Endodermal cell (in vitro differentiated cells): Measurements from ENCODE around the gene INSR. TPM values are rescaled to one million over a fixed set of nuclear protein-coding genes. Genes with fewer than 3 reads are reported as not detected.

Experiments
- DNase-seq: peaks from one replicate; pipeline ENCODE4 v3.0.0-alpha.2; 2017
- H3K27ac ChIP-seq: 2 replicates; pipeline ENCODE4 v1.5.1; 2013; ENCODE audit warnings: mild to moderate bottlenecking, low read depth, low read length, moderate library complexity
- H3K27me3 ChIP-seq: 2 replicates; pipeline ENCODE4 v1.6.1; 2013; ENCODE audit warnings: mild to moderate bottlenecking, low read length, moderate library complexity; ENCODE audit not compliant: insufficient read depth, control insufficient read depth, poor library complexity, severe bottlenecking
- H3K36me3 ChIP-seq: 2 replicates; pipeline ENCODE4 v1.7.0; 2013; ENCODE audit warnings: mild to moderate bottlenecking, low read length, moderate library complexity; ENCODE audit not compliant: control insufficient read depth, insufficient read depth
- H3K4me1 ChIP-seq: one replicate; pipeline ENCODE4 v1.7.0; 2013; ENCODE audit warnings: low read length; ENCODE audit not compliant: control insufficient read depth, insufficient read depth
- H3K4me3 ChIP-seq: 2 replicates; pipeline ENCODE4 v1.5.1; 2013; ENCODE audit warnings: mild to moderate bottlenecking, low read length, moderate library complexity
- H3K9ac ChIP-seq: 2 replicates; pipeline ENCODE4 v1.6.1; 2013; ENCODE audit warnings: mild to moderate bottlenecking, low read length, moderate library complexity; ENCODE audit not compliant: poor library complexity, severe bottlenecking; ENCODE audit errors: extremely low read depth
- H3K9me3 ChIP-seq: 2 replicates; pipeline ENCODE4 v1.6.1; 2013; ENCODE audit warnings: mild to moderate bottlenecking, low read length, moderate library complexity; ENCODE audit not compliant: control insufficient read depth
- H3K27ac Mint-ChIP-seq: 2 replicates; pipeline ENCODE4 v1.8.0; 2020; ENCODE audit warnings: mixed read lengths
- H3K27me3 Mint-ChIP-seq: 2 replicates; pipeline ENCODE4 v1.8.0; 2021; ENCODE audit warnings: mild to moderate bottlenecking, mixed read lengths; ENCODE audit not compliant: insufficient read depth
- H3K36me3 Mint-ChIP-seq: 2 replicates; pipeline ENCODE4 v1.8.0; 2020; ENCODE audit warnings: low read depth, mixed read lengths
- H3K4me1 Mint-ChIP-seq: 2 replicates; pipeline ENCODE4 v1.8.0; 2020; ENCODE audit warnings: mixed read lengths
- H3K4me3 Mint-ChIP-seq: 2 replicates; pipeline ENCODE4 v1.8.0; 2020; ENCODE audit warnings: mild to moderate bottlenecking, moderate library complexity, mixed read lengths
- H3K9me3 Mint-ChIP-seq: 2 replicates; pipeline ENCODE4 v1.8.0; 2020; ENCODE audit warnings: mild to moderate bottlenecking, mixed read lengths
- CTCF ChIP-seq: fragments of 200-600 bp; sonication (generic); conservative IDR thresholded peaks from 2 replicates; pipeline ENCODE4 v1.5.0; 2021; ENCODE audit warnings: antibody characterized with exemption, mild to moderate bottlenecking
- WGBS, 2 experiments: methylation state at CpG; one replicate each; pipeline versions ENCODE4 v1.1.5 to v1.1.7; 2013; ENCODE audit warnings: missing lambda C conversion rate in 2 of 2, mixed read lengths in 1 of 2; ENCODE audit not compliant: insufficient coverage in 1 of 2, insufficient read length in 1 of 2; 5-methylcytosine and 5-hydroxymethylcytosine counted together
- total RNA-seq, 2 donors: library from RNA; stranded (reverse); fragmentation: NEBNext Ultra II Directional in 1 of 2; extraction: Animal tissue kit (Norgen Biotek cat#: 25700) in 1 of 2; gene quantifications; 2 replicates in 1 of 2; 3 replicates in 1 of 2; pipeline ENCODE4 v1.2.1, GENCODE V29; 2021

Gene INSR
- total RNA-seq, 2 donors from 2014 or later: 31.3 to 31.5 TPM

GRCh38 chr19:7115721-7116120 is 178.5 kb downstream of the INSR start:
- no peaks in the 10 kb centered on the region for H3K4me1 Mint-ChIP-seq
- no peaks in the 10 kb centered on the region for H3K36me3 ChIP-seq
- no peaks in the 10 kb centered on the region for H3K9me3 ChIP-seq
- no peak overlapping the region for H3K4me3 Mint-ChIP-seq
- no peak overlapping the region for H3K27ac Mint-ChIP-seq
- no peaks in the 10 kb centered on the region for H3K4me1 ChIP-seq
- no peaks in the 10 kb centered on the region for H3K27me3 ChIP-seq
- H3K9me3 Mint-ChIP-seq: peaks cover 11% of the 10 kb centered on the region
- no peak overlapping the region for H3K4me3 ChIP-seq
- H3K9ac ChIP-seq: no peak overlapping the region
- H3K27me3 Mint-ChIP-seq: no peaks in the 10 kb centered on the region
- peaks cover 48% of the 10 kb centered on the region for H3K36me3 Mint-ChIP-seq
- H3K27ac ChIP-seq: no peak overlapping the region
- DNase-seq: no peak
- TF ChIP-seq CTCF: no peak
- 94 to 100% methylated on average over 2 to 6 of the region's 6 CpGs for WGBS, 2 experiments

- H3K36me3 Mint-ChIP-seq: peaks cover 29% of the 10 kb centered on the region
- H3K36me3 ChIP-seq: no peaks in the 10 kb centered on the region
- H3K4me3 Mint-ChIP-seq: no peak overlapping the region
- H3K27me3 ChIP-seq: no peaks in the 10 kb centered on the region
- no peaks in the 10 kb centered on the region for H3K9me3 ChIP-seq
- TF ChIP-seq CTCF: no peak
- no peak overlapping the region for H3K4me3 ChIP-seq
- no peak overlapping the region for H3K27ac ChIP-seq
- no peak overlapping the region for H3K27ac Mint-ChIP-seq
- no peak overlapping the region for H3K9ac ChIP-seq
- no peaks in the 10 kb centered on the region for H3K27me3 Mint-ChIP-seq
- WGBS, 2 experiments: 86 to 100% methylated on average over 1 of the region's 1 CpG
- DNase-seq: no peak
- H3K4me1 Mint-ChIP-seq: no peaks in the 10 kb centered on the region
- H3K4me1 ChIP-seq: no peaks in the 10 kb centered on the region
- H3K9me3 Mint-ChIP-seq: peaks cover 15% of the 10 kb centered on the region
Measured at GRCh38 chr19:7113233-7113632, 181.0 kb downstream of the INSR start.

GRCh38 chr19:7112675-7113074 is 181.5 kb downstream of the INSR start:
- Histone ChIP-seq H3K27ac (no peak overlapping the region), H3K27me3 (no peaks in the 10 kb centered on the region), H3K9me3 (no peaks in the 10 kb centered on the region), H3K9ac (no peak overlapping the region), H3K4me3 (no peak overlapping the region), H3K36me3 (no peaks in the 10 kb centered on the region), H3K4me1 (no peaks in the 10 kb centered on the region)
- Mint-ChIP-seq H3K36me3 (peaks cover 29% of the 10 kb centered on the region), H3K4me1 (no peaks in the 10 kb centered on the region), H3K27me3 (no peaks in the 10 kb centered on the region), H3K27ac (no peak overlapping the region), H3K9me3 (peaks cover 15% of the 10 kb centered on the region), H3K4me3 (no peak overlapping the region)
- 81 to 88% methylated on average over 2 to 4 of the region's 4 CpGs for WGBS, 2 experiments
- TF ChIP-seq CTCF: no peak
- DNase-seq: no peak
